Measurements from ENCODE around the gene DLG4.
A peak's percentile ranks its signal among the peaks of the same experiment; 100 is the strongest.

The DLG4 gene

GRCh38 chr17:7229504-7229903, 9.9 kb upstream of the DLG4 start:
- DNase-seq (ENCODE audit: low spot score) = no peak

- no peak for DNase-seq (ENCODE audit: low spot score)
Measured at GRCh38 chr17:7228920-7229319, 9.3 kb upstream of the DLG4 start.

GRCh38 chr17:7226721-7227710, 7.4 kb upstream of the DLG4 start:
- DNase-seq (ENCODE audit: low spot score) = no peak

GRCh38 chr17:7225711-7226331, 6.2 kb upstream of the DLG4 start:
- no peak for DNase-seq (ENCODE audit: low spot score)

- no peak for DNase-seq (ENCODE audit: low spot score)
Measured at GRCh38 chr17:7224661-7225111, 5.0 kb upstream of the DLG4 start.

- DNase-seq (ENCODE audit: low spot score) = no peak
Measured at GRCh38 chr17:7224110-7224509, 4.5 kb upstream of the DLG4 start.

- no peak for DNase-seq (ENCODE audit: low spot score)
Measured at GRCh38 chr17:7223375-7223774, 3.7 kb upstream of the DLG4 start.

GRCh38 chr17:7222972-7223292, 3.3 kb upstream of the DLG4 start:
- DNase-seq (ENCODE audit: low spot score) = no peak

- no peak for DNase-seq (ENCODE audit: low spot score)
Measured at GRCh38 chr17:7222093-7222971, 2.7 kb upstream of the DLG4 start.

- no peak for DNase-seq (ENCODE audit: low spot score)
Measured at GRCh38 chr17:7221278-7222092, 1.8 kb upstream of the DLG4 start.

- peak; percentile 77 for DNase-seq (ENCODE audit: low spot score)
Measured at GRCh38 chr17:7220593-7221277, 1.1 kb upstream of the DLG4 start.

GRCh38 chr17:7219229-7219811, 316 bp downstream of the DLG4 start:
- DNase-seq (ENCODE audit: low spot score) = no peak

- DNase-seq (ENCODE audit: low spot score) = no peak
Measured at GRCh38 chr17:7218758-7219157, 878 bp downstream of the DLG4 start.

- DNase-seq (ENCODE audit: low spot score) = no peak
Measured at GRCh38 chr17:7218166-7218565, 1.5 kb downstream of the DLG4 start.

- no peak for DNase-seq (ENCODE audit: low spot score)
Measured at GRCh38 chr17:7217113-7217987, 2.3 kb downstream of the DLG4 start.

GRCh38 chr17:7216242-7217112, 3.2 kb downstream of the DLG4 start:
- no peak for DNase-seq (ENCODE audit: low spot score)

- no peak for DNase-seq (ENCODE audit: low spot score)
Measured at GRCh38 chr17:7215652-7216180, 3.9 kb downstream of the DLG4 start.

GRCh38 chr17:7215136-7215638, 4.4 kb downstream of the DLG4 start:
- no peak for DNase-seq (ENCODE audit: low spot score)

Measured in hematopoietic multipotent progenitor cell treated with erythropoietin and hydrocortisone succinate and interleukin-3 and kit ligand, for 15 days (in vitro differentiated cells).